Tibial nerve (tissue), 4 donors: ENCODE data around the gene MROH7.

Experiments
- CTCF ChIP-seq, 5 experiments: fragments of 200-600 bp in 3 of 5; fragments of 450-650 bp in 2 of 5; sonication (generic) in 3 of 5; IDR thresholded peaks; one replicate each; pipeline ENCODE4 v1.5.1; 2016 to 2019; ENCODE audit warnings: antibody characterized with exemption in 5 of 5, mild to moderate bottlenecking in 3 of 5, moderate library complexity in 2 of 5
- EP300 ChIP-seq, 2 donors: sonication (generic); formaldehyde crosslinking; IDR thresholded peaks; one replicate each; pipeline ENCODE4 v1.6.1; 2017; ENCODE audit warnings: antibody characterized with exemption in 2 of 2, mild to moderate bottlenecking in 1 of 2
- POLR2A ChIP-seq, 2 donors: fragments of 450-650 bp; IDR thresholded peaks; one replicate each; pipeline ENCODE4 v1.6.1; 2017; ENCODE audit warnings: antibody characterized with exemption in 2 of 2, mild to moderate bottlenecking in 2 of 2, moderate library complexity in 2 of 2

GRCh38 chr1:54597455-54598030 is 44.0 kb upstream of the MROH7 start:
- no peak for TF ChIP-seq CTCF (IDR thresholded peaks at IDR 0.05)
- no peak for TF ChIP-seq POLR2A (IDR thresholded peaks at IDR 0.05)
- no peak for TF ChIP-seq EP300 (IDR thresholded peaks at IDR 0.05)
